Activated T-helper 17 cell treated with anti-CD3 and anti-CD28 coated beads, Interleukin-2, amount 50 U/mL, for 72 hours (primary cell): ENCODE measurements around the gene L3MBTL3. TPM values are rescaled to one million over a fixed set of nuclear protein-coding genes. Genes with fewer than 3 reads are reported as not detected.
"Not testable (repeated sequence)": the region's sequence is repeated elsewhere in the genome, so short reads cannot be mapped to it uniquely, and the experiment has no call there.

Experiments
- ATAC-seq: fragments of 150-1000 bp; cut with Tn5 transposase; replicated peaks from 2 replicates; pipeline ENCODE4 v1.10.0; 2021; ENCODE audit warnings: mild to moderate bottlenecking, moderate library complexity
- H3K27ac Mint-ChIP-seq: one replicate; pipeline ENCODE4 v1.8.0; 2022; ENCODE audit warnings: mixed read lengths
- H3K27me3 Mint-ChIP-seq: one replicate; pipeline ENCODE4 v1.8.0; 2022; ENCODE audit warnings: mixed read lengths
- H3K36me3 Mint-ChIP-seq: one replicate; pipeline ENCODE4 v1.8.0; 2022; ENCODE audit warnings: low read depth, mild to moderate bottlenecking, mixed read lengths
- H3K4me1 Mint-ChIP-seq: one replicate; pipeline ENCODE4 v1.8.0; 2022; ENCODE audit warnings: mixed read lengths
- H3K4me3 Mint-ChIP-seq: one replicate; pipeline ENCODE4 v1.8.0; 2022; ENCODE audit warnings: mild to moderate bottlenecking, mixed read lengths
- H3K9me3 Mint-ChIP-seq: one replicate; pipeline ENCODE4 v1.8.0; 2022; ENCODE audit warnings: mixed read lengths
- total RNA-seq, 2 donors: library from RNA; stranded (reverse); gene quantifications; one replicate each; pipeline ENCODE4 v1.2.3, GENCODE V29; 2022

The L3MBTL3 gene
- total RNA-seq, 2 donors from 2014 or later = 4.4 to 5.9 TPM

GRCh38 chr6:130076512-130076911, 58.1 kb downstream of the L3MBTL3 start:
- peaks cover 67% of the 10 kb centered on the region for H3K36me3 Mint-ChIP-seq
- H3K27ac Mint-ChIP-seq = no peak overlapping the region
- no peaks in the 10 kb centered on the region for H3K9me3 Mint-ChIP-seq
- no peaks in the 10 kb centered on the region for H3K27me3 Mint-ChIP-seq
- ATAC-seq = no peak
- no peak overlapping the region for H3K4me3 Mint-ChIP-seq
- peaks cover 18% of the 10 kb centered on the region for H3K4me1 Mint-ChIP-seq

GRCh38 chr6:130090796-130091195, 72.4 kb downstream of the L3MBTL3 start:
- peaks cover 4% of the 10 kb centered on the region for H3K4me1 Mint-ChIP-seq
- peaks cover 4% of the 10 kb centered on the region for H3K9me3 Mint-ChIP-seq
- ATAC-seq = no peak
- peaks cover 85% of the 10 kb centered on the region for H3K36me3 Mint-ChIP-seq
- H3K27ac Mint-ChIP-seq = no peak overlapping the region
- H3K4me3 Mint-ChIP-seq = no peak overlapping the region
- no peaks in the 10 kb centered on the region for H3K27me3 Mint-ChIP-seq

- no peaks in the 10 kb centered on the region for H3K27me3 Mint-ChIP-seq
- H3K4me1 Mint-ChIP-seq = peaks cover 4% of the 10 kb centered on the region
- H3K27ac Mint-ChIP-seq = no peak overlapping the region
- ATAC-seq = no peak
- no peak overlapping the region for H3K4me3 Mint-ChIP-seq
- peaks cover 92% of the 10 kb centered on the region for H3K36me3 Mint-ChIP-seq
- H3K9me3 Mint-ChIP-seq = peaks cover 4% of the 10 kb centered on the region
These were observed 75.2 kb downstream of the L3MBTL3 start for GRCh38 chr6:130093546-130093945.

GRCh38 chr6:130098317-130098716, 79.9 kb downstream of the L3MBTL3 start:
- Mint-ChIP-seq H3K27ac (peak overlapping the region; percentile 33), H3K9me3 (no peaks in the 10 kb centered on the region), H3K4me1 (peaks cover 9% of the 10 kb centered on the region), H3K4me3 (no peak overlapping the region), H3K27me3 (no peaks in the 10 kb centered on the region), H3K36me3 (peaks cover 77% of the 10 kb centered on the region)
- no peak for ATAC-seq

- Mint-ChIP-seq H3K4me3 (no peak overlapping the region), H3K27me3 (no peaks in the 10 kb centered on the region), H3K4me1 (peaks cover 8% of the 10 kb centered on the region), H3K36me3 (peaks cover 73% of the 10 kb centered on the region), H3K9me3 (no peaks in the 10 kb centered on the region), H3K27ac (no peak overlapping the region)
- ATAC-seq = no peak
These were observed 80.7 kb downstream of the L3MBTL3 start for GRCh38 chr6:130099119-130099518.

GRCh38 chr6:130105996-130106704, 87.8 kb downstream of the L3MBTL3 start:
- H3K27me3 Mint-ChIP-seq = no peaks in the 10 kb centered on the region
- H3K27ac Mint-ChIP-seq = no peak overlapping the region
- H3K36me3 Mint-ChIP-seq = peaks cover 69% of the 10 kb centered on the region
- no peak overlapping the region for H3K4me3 Mint-ChIP-seq
- no peak for ATAC-seq
- H3K4me1 Mint-ChIP-seq = peaks cover 10% of the 10 kb centered on the region
- H3K9me3 Mint-ChIP-seq = peaks cover 4% of the 10 kb centered on the region

GRCh38 chr6:130107710-130108109, 89.3 kb downstream of the L3MBTL3 start:
- ATAC-seq = no peak
- peaks cover 6% of the 10 kb centered on the region for H3K4me1 Mint-ChIP-seq
- no peak overlapping the region for H3K4me3 Mint-ChIP-seq
- no peak overlapping the region for H3K27ac Mint-ChIP-seq
- H3K9me3 Mint-ChIP-seq = peaks cover 4% of the 10 kb centered on the region
- no peaks in the 10 kb centered on the region for H3K27me3 Mint-ChIP-seq
- H3K36me3 Mint-ChIP-seq = peaks cover 53% of the 10 kb centered on the region

GRCh38 chr6:130111031-130111430, 92.7 kb downstream of the L3MBTL3 start:
- no peak for ATAC-seq
- Mint-ChIP-seq H3K9me3 (peaks cover 4% of the 10 kb centered on the region), H3K27me3 (no peaks in the 10 kb centered on the region), H3K4me1 (peaks cover 5% of the 10 kb centered on the region), H3K4me3 (no peak overlapping the region), H3K36me3 (peaks cover 45% of the 10 kb centered on the region), H3K27ac (no peak overlapping the region)

- no peak overlapping the region for H3K4me3 Mint-ChIP-seq
- peaks cover 5% of the 10 kb centered on the region for H3K4me1 Mint-ChIP-seq
- no peaks in the 10 kb centered on the region for H3K27me3 Mint-ChIP-seq
- peaks cover 34% of the 10 kb centered on the region for H3K36me3 Mint-ChIP-seq
- H3K9me3 Mint-ChIP-seq = peaks cover 4% of the 10 kb centered on the region
- no peak overlapping the region for H3K27ac Mint-ChIP-seq
- no peak for ATAC-seq
These were observed 94.9 kb downstream of the L3MBTL3 start for GRCh38 chr6:130113201-130113710.

GRCh38 chr6:130115036-130115435, 96.7 kb downstream of the L3MBTL3 start:
- Mint-ChIP-seq H3K4me3 (no peak overlapping the region), H3K4me1 (peaks cover 4% of the 10 kb centered on the region), H3K27ac (no peak overlapping the region), H3K9me3 (no peaks in the 10 kb centered on the region), H3K36me3 (peaks cover 21% of the 10 kb centered on the region), H3K27me3 (no peaks in the 10 kb centered on the region)
- ATAC-seq = no peak

GRCh38 chr6:130116273-130116672, 97.9 kb downstream of the L3MBTL3 start:
- H3K4me1 Mint-ChIP-seq = peaks cover 8% of the 10 kb centered on the region
- H3K27me3 Mint-ChIP-seq = no peaks in the 10 kb centered on the region
- no peak for ATAC-seq
- H3K36me3 Mint-ChIP-seq = peaks cover 19% of the 10 kb centered on the region
- H3K4me3 Mint-ChIP-seq = no peak overlapping the region
- no peak overlapping the region for H3K27ac Mint-ChIP-seq
- H3K9me3 Mint-ChIP-seq = no peaks in the 10 kb centered on the region

GRCh38 chr6:130117187-130117701, 98.9 kb downstream of the L3MBTL3 start:
- not testable (repeated sequence) for ATAC-seq, H3K27ac Mint-ChIP-seq, H3K9me3 Mint-ChIP-seq, H3K4me1 Mint-ChIP-seq, H3K27me3 Mint-ChIP-seq, H3K4me3 Mint-ChIP-seq
- peaks cover 19% of the 10 kb centered on the region for H3K36me3 Mint-ChIP-seq

- Mint-ChIP-seq H3K27me3 (no peaks in the 10 kb centered on the region), H3K4me3 (no peak overlapping the region), H3K27ac (no peak overlapping the region), H3K4me1 (peaks cover 9% of the 10 kb centered on the region), H3K36me3 (peaks cover 19% of the 10 kb centered on the region), H3K9me3 (no peaks in the 10 kb centered on the region)
- no peak for ATAC-seq
These were observed 99.9 kb downstream of the L3MBTL3 start for GRCh38 chr6:130118236-130118635.

GRCh38 chr6:130119211-130119610, 100.8 kb downstream of the L3MBTL3 start:
- H3K27ac Mint-ChIP-seq = no peak overlapping the region
- H3K4me1 Mint-ChIP-seq = peaks cover 9% of the 10 kb centered on the region
- no peak for ATAC-seq
- H3K36me3 Mint-ChIP-seq = peaks cover 19% of the 10 kb centered on the region
- H3K4me3 Mint-ChIP-seq = no peak overlapping the region
- H3K9me3 Mint-ChIP-seq = no peaks in the 10 kb centered on the region
- H3K27me3 Mint-ChIP-seq = no peaks in the 10 kb centered on the region

GRCh38 chr6:130120731-130121130, 102.3 kb downstream of the L3MBTL3 start:
- H3K27me3 Mint-ChIP-seq = no peaks in the 10 kb centered on the region
- no peaks in the 10 kb centered on the region for H3K9me3 Mint-ChIP-seq
- no peak for ATAC-seq
- H3K27ac Mint-ChIP-seq = no peak overlapping the region
- H3K4me1 Mint-ChIP-seq = peaks cover 9% of the 10 kb centered on the region
- H3K4me3 Mint-ChIP-seq = no peak overlapping the region
- peaks cover 10% of the 10 kb centered on the region for H3K36me3 Mint-ChIP-seq
